ENCODE results near the gene NFKBIA.

The NFKBIA gene

DNA sequence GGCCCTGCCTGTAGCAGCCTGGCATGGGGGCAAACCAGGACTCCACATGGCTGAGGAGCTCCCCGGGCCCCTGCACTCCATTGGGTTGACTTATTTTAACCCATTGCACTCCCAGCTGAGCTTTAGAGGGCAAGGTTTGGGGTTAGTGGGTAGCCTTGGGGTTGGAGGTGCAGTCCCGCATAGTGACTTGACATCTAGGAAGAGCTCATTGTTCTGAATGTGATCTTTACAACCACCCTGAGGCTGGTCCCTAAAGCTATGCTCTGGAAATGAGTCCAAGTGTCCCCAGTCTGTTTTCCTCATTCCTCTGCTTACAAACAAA is 36.4 kb downstream of the NFKBIA start:
- no peak for DNase-seq
- H3K36me3 ChIP-seq: no peaks in the 10 kb centered on the region
- H3K4me3 ChIP-seq: no peak overlapping the region
- intact Hi-C loops (cut with DNase I; ENCODE audit: low total_unique reads): no loop called here
- H3K27ac ChIP-seq: peak overlapping the region; percentile 8 to 36
- H3K27me3 ChIP-seq: no peaks in the 10 kb centered on the region
- H3K4me1 ChIP-seq: peaks cover 0 to 54% (median 33%) of the 10 kb centered on the region in 4 donors
- no peaks in the 10 kb centered on the region for H3K9me3 ChIP-seq
- TF ChIP-seq, protein P1, sequence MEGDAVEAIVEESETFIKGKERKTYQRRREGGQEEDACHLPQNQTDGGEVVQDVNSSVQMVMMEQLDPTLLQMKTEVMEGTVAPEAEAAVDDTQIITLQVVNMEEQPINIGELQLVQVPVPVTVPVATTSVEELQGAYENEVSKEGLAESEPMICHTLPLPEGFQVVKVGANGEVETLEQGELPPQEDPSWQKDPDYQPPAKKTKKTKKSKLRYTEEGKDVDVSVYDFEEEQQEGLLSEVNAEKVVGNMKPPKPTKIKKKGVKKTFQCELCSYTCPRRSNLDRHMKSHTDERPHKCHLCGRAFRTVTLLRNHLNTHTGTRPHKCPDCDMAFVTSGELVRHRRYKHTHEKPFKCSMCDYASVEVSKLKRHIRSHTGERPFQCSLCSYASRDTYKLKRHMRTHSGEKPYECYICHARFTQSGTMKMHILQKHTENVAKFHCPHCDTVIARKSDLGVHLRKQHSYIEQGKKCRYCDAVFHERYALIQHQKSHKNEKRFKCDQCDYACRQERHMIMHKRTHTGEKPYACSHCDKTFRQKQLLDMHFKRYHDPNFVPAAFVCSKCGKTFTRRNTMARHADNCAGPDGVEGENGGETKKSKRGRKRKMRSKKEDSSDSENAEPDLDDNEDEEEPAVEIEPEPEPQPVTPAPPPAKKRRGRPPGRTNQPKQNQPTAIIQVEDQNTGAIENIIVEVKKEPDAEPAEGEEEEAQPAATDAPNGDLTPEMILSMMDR (IDR thresholded peaks at IDR 0.05): no peak

DNA sequence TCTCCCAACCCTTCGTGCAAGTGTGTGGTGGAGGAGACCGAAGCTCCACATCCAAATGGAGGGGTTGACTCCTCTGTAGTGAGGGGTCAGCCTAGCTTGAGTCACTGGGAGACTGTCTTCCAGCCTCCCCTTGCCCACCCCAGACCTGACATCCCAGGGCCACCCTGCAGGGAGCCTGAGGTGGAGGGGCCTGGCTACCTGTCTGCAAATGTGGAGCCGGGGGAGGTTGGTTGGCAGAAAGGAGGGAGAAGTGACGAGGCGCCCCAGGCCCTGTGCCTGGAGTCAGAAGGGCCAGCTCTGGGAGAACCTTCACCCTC is 37.5 kb downstream of the NFKBIA start:
- no peak for DNase-seq
- no peaks in the 10 kb centered on the region for H3K36me3 ChIP-seq
- no peak overlapping the region for H3K4me3 ChIP-seq
- H3K27ac ChIP-seq: peak overlapping the region; percentile 71 to 78
- no peaks in the 10 kb centered on the region for H3K27me3 ChIP-seq
- intact Hi-C loops (cut with DNase I; ENCODE audit: low total_unique reads): no loop called here
- peaks cover 0 to 54% (median 33%) of the 10 kb centered on the region in 4 donors for H3K4me1 ChIP-seq
- no peaks in the 10 kb centered on the region for H3K9me3 ChIP-seq
- TF ChIP-seq, protein P1 (IDR thresholded peaks at IDR 0.05): no peak

DNA sequence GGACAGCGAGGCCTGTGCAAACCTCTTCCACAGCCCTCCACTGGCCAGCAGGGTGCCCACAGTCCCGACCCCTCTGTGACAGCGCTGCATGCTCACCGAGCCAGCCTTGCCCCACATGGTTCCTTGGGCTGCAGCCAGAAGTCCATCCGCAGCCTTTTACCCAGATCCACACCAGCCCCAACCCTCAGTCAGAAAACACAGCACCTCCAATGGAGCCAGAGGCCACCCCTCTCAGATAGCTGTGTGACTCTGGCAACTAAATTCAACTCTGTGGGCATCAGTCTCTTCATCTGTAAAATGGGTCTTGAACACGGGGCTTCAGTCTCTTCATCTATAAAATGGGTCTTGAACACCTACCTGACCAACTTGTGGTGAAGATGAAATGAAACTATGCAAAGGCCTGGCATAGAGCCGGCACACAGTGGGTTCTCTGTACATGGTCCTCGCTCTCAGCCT is 38.0 kb downstream of the NFKBIA start:
- Histone ChIP-seq H3K27me3 (no peaks in the 10 kb centered on the region), H3K36me3 (no peaks in the 10 kb centered on the region), H3K27ac (peak overlapping the region; percentile 71 to 78), H3K9me3 (no peaks in the 10 kb centered on the region), H3K4me3 (no peak overlapping the region), H3K4me1 (peaks cover 0 to 54% (median 33%) of the 10 kb centered on the region in 4 donors)
- intact Hi-C loops (cut with DNase I; ENCODE audit: low total_unique reads): no loop called here
- TF ChIP-seq, protein P1 (IDR thresholded peaks at IDR 0.05): no peak
- no peak for DNase-seq

DNA sequence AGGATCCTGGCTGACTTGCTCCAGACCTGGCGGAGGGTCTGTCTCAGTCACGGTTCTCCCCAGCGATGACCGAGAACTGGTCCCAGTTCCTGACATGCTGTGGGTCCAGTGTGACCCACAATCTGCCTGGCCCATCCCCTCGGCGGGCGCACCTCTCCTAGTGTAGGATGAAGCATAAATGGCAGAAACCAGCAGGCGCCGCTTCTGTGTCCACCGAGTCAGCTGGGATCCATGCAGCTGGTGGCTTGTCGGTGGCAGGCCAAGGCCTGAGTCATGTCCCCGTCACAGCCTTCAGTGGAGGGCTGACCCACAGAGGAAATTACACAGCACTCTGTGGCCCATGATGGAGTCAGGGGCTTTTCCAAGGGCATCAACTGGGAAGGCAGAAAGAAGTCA is 38.5 kb downstream of the NFKBIA start:
- Histone ChIP-seq H3K9me3 (no peaks in the 10 kb centered on the region), H3K36me3 (no peaks in the 10 kb centered on the region), H3K4me1 (peaks cover 0 to 54% (median 33%) of the 10 kb centered on the region in 4 donors), H3K27ac (peak overlapping the region; percentile 71 to 78), H3K4me3 (no peak overlapping the region), H3K27me3 (no peaks in the 10 kb centered on the region)
- TF ChIP-seq, protein P1 (IDR thresholded peaks at IDR 0.05): no peak
- intact Hi-C loops (cut with DNase I; ENCODE audit: low total_unique reads): no loop called here
- DNase-seq: peak in 1 of 2 donors; percentile 83

DNA sequence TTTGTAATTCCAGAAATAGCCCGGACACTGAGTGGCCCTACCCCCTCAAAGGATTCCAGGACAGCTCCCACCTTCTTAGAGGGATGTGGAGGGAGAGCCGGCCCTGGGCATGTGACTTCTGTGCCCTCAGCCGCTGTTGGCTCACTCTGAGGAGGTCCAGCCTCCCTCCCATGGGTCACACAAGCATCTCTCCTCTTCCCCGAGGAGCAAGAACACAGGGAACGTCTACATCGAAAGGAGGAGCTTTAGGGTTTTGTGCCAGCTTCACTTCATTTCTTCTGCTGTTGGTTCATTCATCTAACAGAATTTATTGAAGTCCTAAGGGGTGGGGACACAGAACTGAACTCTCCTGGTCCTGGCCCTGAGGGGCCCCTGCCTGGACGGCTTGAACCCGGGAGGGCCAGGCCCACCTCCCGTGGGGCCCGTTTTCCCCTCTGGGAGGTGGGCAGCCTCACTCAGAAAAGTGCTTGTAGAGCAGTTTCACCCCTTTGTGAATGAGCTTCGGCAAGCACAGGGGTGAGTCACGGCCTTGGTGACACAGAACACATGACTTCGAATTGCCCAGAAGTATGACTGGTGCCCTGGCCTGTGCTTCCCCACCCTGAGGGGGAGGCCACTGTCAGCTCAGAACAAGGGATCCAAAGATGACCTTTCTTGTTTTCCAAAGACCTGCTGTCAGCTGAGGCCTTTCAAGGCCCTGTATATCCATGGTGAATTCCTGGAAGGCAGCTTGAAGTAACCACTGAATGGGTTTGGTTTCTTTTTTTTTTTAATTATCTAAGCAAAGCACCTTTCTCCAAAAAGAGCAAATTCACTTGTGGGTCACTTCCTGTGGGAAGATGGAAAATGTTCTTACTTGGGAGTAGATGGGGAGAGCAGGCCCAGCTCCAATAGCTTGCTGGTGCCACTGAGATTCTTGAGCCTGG is 39.2 kb downstream of the NFKBIA start:
- Histone ChIP-seq H3K27me3 (no peaks in the 10 kb centered on the region), H3K4me1 (peaks cover 0 to 52% (median 33%) of the 10 kb centered on the region in 4 donors), H3K4me3 (no peak overlapping the region), H3K36me3 (no peaks in the 10 kb centered on the region), H3K9me3 (no peaks in the 10 kb centered on the region), H3K27ac (peak overlapping the region; percentile 71 to 78)
- TF ChIP-seq, protein P1 (IDR thresholded peaks at IDR 0.05): no peak
- intact Hi-C loops (cut with DNase I; ENCODE audit: low total_unique reads): no loop called here
- DNase-seq: peak; percentile 91 to 94

Data from tibial artery (tissue), 4 donors.